CD4-positive, CD25-positive, alpha-beta regulatory T cell (primary cell): ENCODE measurements around the gene SLC30A10. TPM values are rescaled to one million over a fixed set of nuclear protein-coding genes. Genes with fewer than 3 reads are reported as not detected.
"Not testable (repeated sequence)": the region's sequence is repeated elsewhere in the genome, so short reads cannot be mapped to it uniquely, and the experiment has no call there.

ENCODE experiments used
- ATAC-seq, 2 donors: fragments of 150-1000 bp; cut with Tn5 transposase; one replicate each; pipeline ENCODE4 v1.10.0; 2021; ENCODE audit warnings: low read depth in 2 of 2, moderate number of reproducible peaks in 2 of 2, moderate library complexity in 1 of 2
- DNase-seq, 3 donors: peaks; one replicate each; pipeline versions ENCODE4 v3.0.0 to v3.0.0-alpha.2; 2012 to 2022; ENCODE audit warnings: mixed read lengths in 1 of 3
- H3K27ac ChIP-seq: one replicate; pipeline ENCODE4 v1.7.0; 2013; ENCODE audit warnings: mild to moderate bottlenecking, low read length; ENCODE audit not compliant: insufficient read depth, poor library complexity, severe bottlenecking
- H3K27me3 ChIP-seq: one replicate; pipeline ENCODE4 v1.7.0; 2013; ENCODE audit warnings: low read length; ENCODE audit not compliant: control insufficient read depth, insufficient read depth
- H3K36me3 ChIP-seq: one replicate; pipeline ENCODE4 v1.7.0; 2013; ENCODE audit warnings: mild to moderate bottlenecking, low read length, moderate library complexity; ENCODE audit not compliant: control insufficient read depth, insufficient read depth
- H3K4me1 ChIP-seq: 2 replicates; pipeline ENCODE4 v1.7.0; 2013; ENCODE audit warnings: mild to moderate bottlenecking, low read length; ENCODE audit not compliant: insufficient read depth, control insufficient read depth, poor library complexity, severe bottlenecking
- H3K4me3 ChIP-seq: one replicate; pipeline ENCODE4 v1.7.0; 2013; ENCODE audit warnings: low read depth, mild to moderate bottlenecking, low read length, moderate library complexity
- H3K9me3 ChIP-seq, 2 experiments: 1 replicate in 1 of 2; 2 replicates in 1 of 2; pipeline ENCODE4 v1.7.0; 2013; ENCODE audit warnings: low read length in 2 of 2, mild to moderate bottlenecking in 1 of 2, moderate library complexity in 1 of 2; ENCODE audit not compliant: control insufficient read depth in 2 of 2
- H3K27ac Mint-ChIP-seq, 3 donors: one replicate each; pipeline ENCODE4 v1.8.0; 2020 to 2022; ENCODE audit warnings: mild to moderate bottlenecking in 3 of 3, mixed read lengths in 3 of 3, moderate library complexity in 2 of 3
- H3K27me3 Mint-ChIP-seq: one replicate; pipeline ENCODE4 v1.8.0; 2022; ENCODE audit warnings: mild to moderate bottlenecking, mixed read lengths
- H3K36me3 Mint-ChIP-seq: one replicate; pipeline ENCODE4 v1.8.0; 2020; ENCODE audit warnings: mixed read lengths
- H3K4me1 Mint-ChIP-seq, 4 donors: one replicate each; pipeline ENCODE4 v1.8.0; 2020 to 2022; ENCODE audit warnings: mixed read lengths in 4 of 4, mild to moderate bottlenecking in 1 of 4
- H3K4me3 Mint-ChIP-seq, 4 donors: one replicate each; pipeline ENCODE4 v1.8.0; 2020 to 2022; ENCODE audit warnings: mild to moderate bottlenecking in 4 of 4, mixed read lengths in 4 of 4, moderate library complexity in 3 of 4
- H3K9me3 Mint-ChIP-seq, 7 donors: one replicate each; pipeline ENCODE4 v1.8.0; 2020 to 2022; ENCODE audit warnings: mixed read lengths in 7 of 7, mild to moderate bottlenecking in 3 of 7, moderate library complexity in 2 of 7
- polyA plus RNA-seq, 4 donors: library from polyadenylated mRNA; unstranded; fragments of 300-500 nt; fragmentation: Illumina TruSeq; gene quantifications; one replicate each; pipeline ENCODE4 v1.2.3, GENCODE V29; 2021
- total RNA-seq: library from RNA; stranded (reverse); gene quantifications from one replicate; pipeline ENCODE4 v1.2.3, GENCODE V29; 2022

The SLC30A10 gene
- total and polyA plus RNA-seq, 5 donors from 2014 or later = not detected

GRCh38 chr1:219902951-219903350 is 25.4 kb downstream of the SLC30A10 start:
- no peak for ATAC-seq
- H3K27ac ChIP-seq = no peak overlapping the region
- Mint-ChIP-seq H3K9me3 (peaks cover 0 to 4% (median 0%) of the 10 kb centered on the region in 7 donors), H3K4me3 (no peak overlapping the region), H3K36me3 (no peaks in the 10 kb centered on the region), H3K4me1 (no peaks in the 10 kb centered on the region), H3K27ac (no peak overlapping the region), H3K27me3 (peaks cover 6% of the 10 kb centered on the region)
- no peaks in the 10 kb centered on the region for H3K27me3 ChIP-seq
- H3K36me3 ChIP-seq = no peaks in the 10 kb centered on the region
- no peak for DNase-seq
- H3K4me3 ChIP-seq = no peak overlapping the region
- H3K9me3 ChIP-seq = no peaks in the 10 kb centered on the region
- H3K4me1 ChIP-seq = no peaks in the 10 kb centered on the region

GRCh38 chr1:219900882-219901281 is 27.5 kb downstream of the SLC30A10 start:
- Mint-ChIP-seq H3K27me3 (peaks cover 10% of the 10 kb centered on the region), H3K4me3 (peak overlapping the region in 1 of 4 donors; percentile 28)

DNA sequence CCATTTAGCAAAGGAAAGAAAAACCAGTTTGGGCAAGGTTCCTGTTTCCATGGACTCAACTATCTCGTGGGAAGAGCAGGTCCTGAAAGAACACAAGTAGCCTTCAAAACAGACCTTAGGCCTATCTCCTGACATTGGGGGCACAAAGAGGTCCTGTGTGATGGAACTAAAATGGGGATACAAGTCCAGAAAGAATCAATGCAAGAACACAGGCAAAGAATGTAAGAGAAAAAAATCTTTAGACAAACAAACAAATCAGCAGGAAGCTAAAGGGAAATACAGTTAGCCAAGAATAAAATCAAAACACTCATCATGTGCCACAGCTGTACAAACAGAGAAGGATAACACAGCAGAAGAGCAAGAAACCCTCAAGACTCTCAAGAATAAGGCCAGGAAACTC is 28.2 kb downstream of the SLC30A10 start:
- Histone ChIP-seq H3K36me3 (no peaks in the 10 kb centered on the region), H3K4me3 (no peak overlapping the region), H3K4me1 (no peaks in the 10 kb centered on the region), H3K27me3 (no peaks in the 10 kb centered on the region), H3K27ac (no peak overlapping the region), H3K9me3 (no peaks in the 10 kb centered on the region)
- DNase-seq = no peak
- Mint-ChIP-seq H3K36me3 (no peaks in the 10 kb centered on the region), H3K9me3 (peaks cover 0 to 2% (median 0%) of the 10 kb centered on the region in 7 donors), H3K27me3 (peaks cover 10% of the 10 kb centered on the region), H3K27ac (no peak overlapping the region), H3K4me3 (no peak overlapping the region), H3K4me1 (no peaks in the 10 kb centered on the region)
- ATAC-seq = no peak

More at GRCh38 chr1:219900882-219901281, 27.5 kb downstream of the SLC30A10 start:
- Mint-ChIP-seq H3K36me3 (no peaks in the 10 kb centered on the region), H3K9me3 (no peaks in the 10 kb centered on the region), H3K4me1 (no peaks in the 10 kb centered on the region), H3K27ac (no peak overlapping the region)
- DNase-seq (no peak), ATAC-seq (no peak)
- no peak overlapping the region for H3K4me3 ChIP-seq
- no peaks in the 10 kb centered on the region for H3K27me3 ChIP-seq
- H3K4me1 ChIP-seq = no peaks in the 10 kb centered on the region
- H3K27ac ChIP-seq = no peak overlapping the region
- no peaks in the 10 kb centered on the region for H3K36me3 ChIP-seq
- no peaks in the 10 kb centered on the region for H3K9me3 ChIP-seq

- H3K9me3 Mint-ChIP-seq = peaks cover 0 to 2% (median 0%) of the 10 kb centered on the region in 7 donors
These were observed 30.0 kb downstream of the SLC30A10 start for GRCh38 chr1:219898375-219898774.

GRCh38 chr1:219897914-219898313 is 30.4 kb downstream of the SLC30A10 start:
- Histone ChIP-seq H3K27ac (no peak overlapping the region), H3K4me3 (no peak overlapping the region), H3K9me3 (no peaks in the 10 kb centered on the region), H3K36me3 (no peaks in the 10 kb centered on the region), H3K27me3 (no peaks in the 10 kb centered on the region), H3K4me1 (no peaks in the 10 kb centered on the region)
- DNase-seq (no peak), ATAC-seq (no peak)
- no peaks in the 10 kb centered on the region for H3K36me3 Mint-ChIP-seq
- H3K27me3 Mint-ChIP-seq = peaks cover 10% of the 10 kb centered on the region
- H3K27ac Mint-ChIP-seq = no peak overlapping the region
- H3K4me1 Mint-ChIP-seq = no peaks in the 10 kb centered on the region
- no peak overlapping the region for H3K4me3 Mint-ChIP-seq
- peaks cover 0 to 2% (median 0%) of the 10 kb centered on the region in 7 donors for H3K9me3 Mint-ChIP-seq

More at GRCh38 chr1:219898375-219898774, 30.0 kb downstream of the SLC30A10 start:
- no peaks in the 10 kb centered on the region for H3K36me3 ChIP-seq
- Mint-ChIP-seq H3K4me3 (no peak overlapping the region), H3K27ac (no peak overlapping the region), H3K27me3 (peaks cover 10% of the 10 kb centered on the region), H3K4me1 (no peaks in the 10 kb centered on the region), H3K36me3 (no peaks in the 10 kb centered on the region)
- DNase-seq (no peak), ATAC-seq (no peak)
- H3K27ac ChIP-seq = no peak overlapping the region
- no peaks in the 10 kb centered on the region for H3K4me1 ChIP-seq
- no peaks in the 10 kb centered on the region for H3K27me3 ChIP-seq
- H3K9me3 ChIP-seq = no peaks in the 10 kb centered on the region
- no peak overlapping the region for H3K4me3 ChIP-seq

DNA sequence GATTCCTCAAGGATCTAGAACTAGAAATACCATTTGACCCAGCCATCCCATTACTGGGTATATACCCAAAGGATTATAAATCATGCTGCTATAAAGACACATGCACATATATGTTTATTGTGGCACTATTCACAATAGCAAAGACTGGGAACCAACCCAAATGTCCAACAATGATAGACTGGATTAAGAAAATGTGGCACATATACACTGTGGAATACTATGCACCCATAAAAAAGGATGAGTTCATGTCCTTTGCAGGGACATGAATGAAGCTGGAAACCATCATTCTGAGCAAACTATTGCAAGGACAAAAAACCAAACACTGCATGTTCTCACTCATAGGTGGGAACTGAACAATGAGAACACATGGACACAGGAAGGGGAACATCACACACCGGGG is 36.1 kb downstream of the SLC30A10 start:
- not testable (repeated sequence) for H3K4me3 ChIP-seq

DNA sequence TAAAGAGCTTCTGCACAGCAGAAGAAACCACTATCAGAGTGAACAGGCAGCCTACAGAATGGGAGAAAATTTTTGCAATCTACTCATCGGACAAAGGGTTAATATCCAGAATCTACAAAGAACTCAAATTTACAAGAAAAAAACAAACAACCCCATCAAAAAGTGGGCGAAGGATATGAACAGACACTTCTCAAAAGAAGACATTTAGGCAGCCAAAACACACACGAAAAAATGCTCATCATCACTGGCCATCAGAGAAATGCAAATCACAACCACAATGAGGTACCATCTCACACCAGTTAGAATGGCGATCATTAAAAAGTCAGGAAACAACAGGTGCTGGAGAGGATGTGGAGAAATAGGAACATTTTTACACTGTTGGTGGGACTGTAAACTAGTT is 36.5 kb downstream of the SLC30A10 start:
- H3K4me1 ChIP-seq, H3K9me3 ChIP-seq, H3K27me3 ChIP-seq, H3K4me3 ChIP-seq, DNase-seq, H3K36me3 ChIP-seq, ATAC-seq, H3K36me3 Mint-ChIP-seq, H3K4me1 Mint-ChIP-seq, H3K27me3 Mint-ChIP-seq, H3K27ac ChIP-seq, H3K9me3 Mint-ChIP-seq, H3K27ac Mint-ChIP-seq, H3K4me3 Mint-ChIP-seq: not testable (repeated sequence)

More for the DNA sequence above, 36.1 kb downstream of the SLC30A10 start:
- DNase-seq, H3K4me1 Mint-ChIP-seq, ATAC-seq, H3K4me1 ChIP-seq, H3K9me3 ChIP-seq, H3K36me3 Mint-ChIP-seq, H3K27me3 ChIP-seq, H3K27me3 Mint-ChIP-seq, H3K9me3 Mint-ChIP-seq, H3K27ac Mint-ChIP-seq, H3K36me3 ChIP-seq, H3K4me3 Mint-ChIP-seq, H3K27ac ChIP-seq: not testable (repeated sequence)

GRCh38 chr1:219888667-219889066 is 39.7 kb downstream of the SLC30A10 start:
- not testable (repeated sequence) for H3K36me3 Mint-ChIP-seq, H3K9me3 ChIP-seq, H3K27me3 ChIP-seq, H3K36me3 ChIP-seq, H3K4me1 Mint-ChIP-seq, ATAC-seq, H3K4me3 Mint-ChIP-seq, H3K27ac ChIP-seq, H3K4me1 ChIP-seq, H3K4me3 ChIP-seq, H3K27me3 Mint-ChIP-seq, DNase-seq
- H3K9me3 Mint-ChIP-seq = peaks cover 0 to 11% (median 4%) of the 10 kb centered on the region in 7 donors
- H3K27ac Mint-ChIP-seq = peak overlapping the region in 1 of 3 donors; percentile 44
